Upper lobe of left lung (tissue), 6 donors: Measurements from ENCODE around the gene ROBO1. TPM values are rescaled to one million over a fixed set of nuclear protein-coding genes. Genes with fewer than 3 reads are reported as not detected.

ENCODE experiments used
- ATAC-seq, 2 donors: fragments of 200-7000 bp; cut with Tn5 transposase; one replicate each; pipeline ENCODE4 v1.9.1; 2022; ENCODE audit warnings: mild to moderate bottlenecking in 2 of 2, moderate library complexity in 2 of 2; ENCODE audit not compliant: low FRiP score in 2 of 2
- DNase-seq, 2 donors: peaks; one replicate each; pipeline ENCODE4 v3.0.0-alpha.2; 2019 to 2020
- H3K27ac ChIP-seq, 4 donors: fragments of 200-600 bp; sonication (generic); one replicate each; pipeline ENCODE4 v1.5.1; 2016 to 2019
- H3K27me3 ChIP-seq, 4 donors: fragments of 200-600 bp; sonication (generic); one replicate each; pipeline ENCODE4 v1.5.1; 2017 to 2019
- H3K36me3 ChIP-seq, 4 donors: fragments of 200-600 bp; sonication (generic); one replicate each; pipeline ENCODE4 v1.5.1; 2016 to 2019
- H3K4me1 ChIP-seq, 4 donors: fragments of 200-600 bp; sonication (generic); one replicate each; pipeline ENCODE4 v1.5.1; 2018 to 2019
- H3K4me3 ChIP-seq, 4 donors: fragments of 200-600 bp; sonication (generic); one replicate each; pipeline ENCODE4 v1.5.1; 2017 to 2019; ENCODE audit warnings: mild to moderate bottlenecking in 2 of 4, moderate library complexity in 1 of 4
- H3K9me3 ChIP-seq, 4 donors: fragments of 200-600 bp; sonication (generic); one replicate each; pipeline ENCODE4 v1.5.1; 2018 to 2019
- EP300 ChIP-seq, 4 donors: sonication (generic); formaldehyde crosslinking; IDR thresholded peaks; one replicate each; pipeline ENCODE4 v1.5.1; 2017; ENCODE audit warnings: antibody characterized with exemption in 4 of 4, control low read depth in 2 of 4
- POLR2A ChIP-seq, 4 donors: fragments of 450-650 bp; IDR thresholded peaks; one replicate each; pipeline ENCODE4 v1.5.1; 2016 to 2017; ENCODE audit warnings: antibody characterized with exemption in 4 of 4, mild to moderate bottlenecking in 2 of 4
- POLR2AphosphoS5 ChIP-seq, 2 donors: sonication (generic); formaldehyde crosslinking; IDR thresholded peaks; one replicate each; pipeline ENCODE4 v1.5.1; 2017; ENCODE audit warnings: antibody characterized with exemption in 2 of 2
- WGBS, 2 donors: methylation state at CpG; one replicate each; pipeline ENCODE4 v1.1.5; 2017 to 2018; 5-methylcytosine and 5-hydroxymethylcytosine counted together
- total RNA-seq, 6 donors: library from RNA; depleted of rRNA in 4 of 6; stranded (reverse); fragments of >200 nt in 4 of 6; gene quantifications; one replicate each; pipeline versions ENCODE4 v1.1.0 to v1.2.1, GENCODE V29; 2016 to 2021
- TF ChIP-seq, protein P1 (sequence below), 6 experiments: fragments of 450-650 bp in 4 of 6; fragments of 200-600 bp in 2 of 6; sonication (generic) in 2 of 6; IDR thresholded peaks; one replicate each; pipeline ENCODE4 v1.5.1; 2016 to 2019; ENCODE audit warnings: antibody characterized with exemption in 6 of 6
- donor health status: DM: no; HTN: no; CAD: no; lungs with moderate emphysema.
- donor health status: DM: no; HTN: yes; CAD: no; lungs with severe emphysema.

ROBO1 gene
- total RNA-seq, 6 donors from 2014 or later, result 10.5 to 29.0 (median 18.0) TPM

DNA sequence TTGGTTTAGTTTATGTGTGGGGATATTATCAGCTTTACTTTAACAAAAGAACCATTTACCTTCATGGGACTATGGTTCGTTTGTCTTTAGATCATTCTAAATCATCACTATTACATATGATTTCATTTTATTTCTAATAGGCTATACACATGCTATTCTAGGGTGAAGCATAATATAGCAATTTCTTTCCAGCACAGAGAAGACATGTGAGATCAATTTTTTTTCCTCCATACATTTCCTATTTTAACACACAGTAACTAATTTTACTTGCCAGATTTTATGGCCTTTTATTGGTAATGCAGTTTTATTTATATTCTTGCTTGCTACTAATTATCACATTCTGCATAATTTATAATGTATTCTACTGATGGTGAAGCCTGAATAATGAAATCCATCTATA lies 287.1 kb downstream of the ROBO1 start:
- Histone ChIP-seq H3K27ac (no peak overlapping the region), H3K4me3 (no peak overlapping the region), H3K27me3 (no peaks in the 10 kb centered on the region), H3K9me3 (no peaks in the 10 kb centered on the region), H3K4me1 (no peaks in the 10 kb centered on the region), H3K36me3 (no peaks in the 10 kb centered on the region)
- ATAC-seq (no peak), DNase-seq (no peak)
- TF ChIP-seq EP300 (IDR thresholded peaks at IDR 0.05) (no peak), POLR2A (IDR thresholded peaks at IDR 0.05) (no peak)
- WGBS, 2 donors, result 73 to 80% methylated on average over 1 of the region's 1 CpG

DNA sequence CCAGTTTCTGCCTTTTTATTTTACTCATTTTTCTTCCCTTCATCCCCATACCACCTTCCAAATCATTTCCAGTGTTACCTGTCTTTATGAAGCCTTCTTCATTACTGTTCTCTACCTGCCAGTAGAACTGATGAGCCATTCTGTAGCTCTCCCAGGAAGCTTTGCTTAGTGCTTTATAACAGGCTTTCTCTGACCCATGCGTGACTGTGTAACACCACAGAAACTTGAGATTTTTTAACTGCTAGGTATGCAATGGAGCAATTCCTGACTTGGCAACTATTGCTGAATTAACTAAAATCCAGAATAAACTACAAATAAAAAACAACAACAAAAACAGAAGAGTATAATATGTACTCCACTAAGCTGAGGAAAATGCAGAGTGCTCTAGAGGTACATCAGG lies 289.2 kb downstream of the ROBO1 start:
- DNase-seq (no peak), ATAC-seq (no peak)
- no peak overlapping the region for H3K4me3 ChIP-seq
- no peaks in the 10 kb centered on the region for H3K36me3 ChIP-seq
- H3K27ac ChIP-seq, result no peak overlapping the region
- no peaks in the 10 kb centered on the region for H3K9me3 ChIP-seq
- TF ChIP-seq, protein P1, sequence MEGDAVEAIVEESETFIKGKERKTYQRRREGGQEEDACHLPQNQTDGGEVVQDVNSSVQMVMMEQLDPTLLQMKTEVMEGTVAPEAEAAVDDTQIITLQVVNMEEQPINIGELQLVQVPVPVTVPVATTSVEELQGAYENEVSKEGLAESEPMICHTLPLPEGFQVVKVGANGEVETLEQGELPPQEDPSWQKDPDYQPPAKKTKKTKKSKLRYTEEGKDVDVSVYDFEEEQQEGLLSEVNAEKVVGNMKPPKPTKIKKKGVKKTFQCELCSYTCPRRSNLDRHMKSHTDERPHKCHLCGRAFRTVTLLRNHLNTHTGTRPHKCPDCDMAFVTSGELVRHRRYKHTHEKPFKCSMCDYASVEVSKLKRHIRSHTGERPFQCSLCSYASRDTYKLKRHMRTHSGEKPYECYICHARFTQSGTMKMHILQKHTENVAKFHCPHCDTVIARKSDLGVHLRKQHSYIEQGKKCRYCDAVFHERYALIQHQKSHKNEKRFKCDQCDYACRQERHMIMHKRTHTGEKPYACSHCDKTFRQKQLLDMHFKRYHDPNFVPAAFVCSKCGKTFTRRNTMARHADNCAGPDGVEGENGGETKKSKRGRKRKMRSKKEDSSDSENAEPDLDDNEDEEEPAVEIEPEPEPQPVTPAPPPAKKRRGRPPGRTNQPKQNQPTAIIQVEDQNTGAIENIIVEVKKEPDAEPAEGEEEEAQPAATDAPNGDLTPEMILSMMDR (IDR thresholded peaks at IDR 0.05), result no peak
- TF ChIP-seq EP300 (IDR thresholded peaks at IDR 0.05) (no peak), POLR2A (IDR thresholded peaks at IDR 0.05) (no peak), POLR2AphosphoS5 (IDR thresholded peaks at IDR 0.05) (no peak)
- no peaks in the 10 kb centered on the region for H3K4me1 ChIP-seq
- H3K27me3 ChIP-seq, result no peaks in the 10 kb centered on the region
- 76 to 93% methylated on average over 1 of the region's 1 CpG for WGBS, 2 donors

DNA sequence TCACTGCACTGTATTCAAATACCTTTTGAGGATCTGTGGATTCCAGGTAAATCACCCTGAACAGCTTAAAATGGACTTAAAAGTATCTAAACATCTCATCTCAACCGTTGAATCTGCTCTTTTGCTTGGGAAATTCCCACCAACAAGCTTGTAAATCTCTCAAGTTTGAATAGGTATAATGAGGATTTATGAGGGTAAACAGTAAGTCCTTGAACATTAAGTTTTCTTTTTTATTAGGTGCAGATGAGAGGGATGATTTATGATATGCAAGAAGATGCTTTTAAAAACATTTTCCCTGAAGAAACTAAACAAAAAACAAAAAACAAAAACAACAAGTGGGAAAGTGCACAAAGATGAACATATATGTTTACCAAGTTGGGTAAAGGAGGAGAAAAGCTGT lies 290.6 kb downstream of the ROBO1 start:
- WGBS, 2 donors, result 32 to 55% methylated on average over 1 of the region's 1 CpG
- TF ChIP-seq POLR2A (IDR thresholded peaks at IDR 0.05), result no peak
- TF ChIP-seq POLR2AphosphoS5 (IDR thresholded peaks at IDR 0.05), result no peak
- no peak for TF ChIP-seq EP300 (IDR thresholded peaks at IDR 0.05)
- TF ChIP-seq, protein P1 (IDR thresholded peaks at IDR 0.05), result no peak
- Histone ChIP-seq H3K27me3 (no peaks in the 10 kb centered on the region), H3K36me3 (no peaks in the 10 kb centered on the region), H3K27ac (no peak overlapping the region), H3K9me3 (no peaks in the 10 kb centered on the region), H3K4me3 (no peak overlapping the region), H3K4me1 (no peaks in the 10 kb centered on the region)
- ATAC-seq (no peak), DNase-seq (no peak)

DNA sequence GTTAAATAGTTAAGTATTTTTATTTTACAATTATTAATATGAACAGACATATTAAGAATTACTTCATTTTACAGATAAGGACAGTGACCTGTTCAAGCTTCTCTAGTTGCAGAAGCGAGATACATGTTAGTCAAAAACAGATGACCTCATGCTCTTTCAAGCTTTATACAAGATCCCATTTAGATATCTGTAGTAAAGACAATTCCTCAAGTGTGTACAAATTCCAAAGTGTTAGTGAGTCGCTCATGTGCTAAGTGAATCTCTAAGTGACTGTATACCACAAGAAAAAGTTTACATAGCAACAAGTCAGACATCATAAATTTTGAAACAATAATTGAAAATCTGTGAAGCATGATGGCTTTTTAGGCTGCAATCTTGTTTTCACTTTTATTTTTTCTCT lies 293.8 kb downstream of the ROBO1 start:
- H3K36me3 ChIP-seq, result no peaks in the 10 kb centered on the region
- H3K4me3 ChIP-seq, result no peak overlapping the region
- no peaks in the 10 kb centered on the region for H3K4me1 ChIP-seq
- no peak overlapping the region for H3K27ac ChIP-seq
- TF ChIP-seq, protein P1 (IDR thresholded peaks at IDR 0.05), result no peak
- TF ChIP-seq EP300 (IDR thresholded peaks at IDR 0.05) (no peak), POLR2AphosphoS5 (IDR thresholded peaks at IDR 0.05) (no peak), POLR2A (IDR thresholded peaks at IDR 0.05) (no peak)
- no peaks in the 10 kb centered on the region for H3K9me3 ChIP-seq
- no peaks in the 10 kb centered on the region for H3K27me3 ChIP-seq
- 74 to 79% methylated on average over 2 of the region's 2 CpGs for WGBS, 2 donors
- ATAC-seq (no peak), DNase-seq (no peak)

DNA sequence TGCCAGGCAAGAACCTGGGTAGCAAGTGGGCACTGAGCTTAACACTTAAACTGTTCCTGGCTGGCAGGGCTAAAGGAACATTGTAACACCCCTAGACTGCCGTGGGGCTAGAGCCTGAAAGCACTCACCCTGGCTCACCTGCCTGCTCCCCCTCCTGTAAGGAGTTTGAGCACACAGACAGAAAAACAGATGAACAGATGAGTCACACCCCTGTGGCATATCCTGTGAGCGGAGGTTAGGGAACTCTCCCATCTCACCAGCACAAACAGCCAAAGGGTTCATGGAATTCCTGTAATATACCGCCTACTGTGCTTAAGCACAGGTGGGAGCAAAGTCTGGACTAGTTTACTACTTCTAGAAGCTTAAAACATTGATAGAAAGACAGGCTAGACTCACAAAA lies 300.1 kb downstream of the ROBO1 start:
- Histone ChIP-seq H3K27me3 (no peaks in the 10 kb centered on the region), H3K4me3 (no peak overlapping the region), H3K27ac (no peak overlapping the region), H3K9me3 (no peaks in the 10 kb centered on the region), H3K36me3 (no peaks in the 10 kb centered on the region), H3K4me1 (no peaks in the 10 kb centered on the region)
- TF ChIP-seq EP300 (IDR thresholded peaks at IDR 0.05) (no peak), POLR2AphosphoS5 (IDR thresholded peaks at IDR 0.05) (no peak), POLR2A (IDR thresholded peaks at IDR 0.05) (no peak)
- TF ChIP-seq, protein P1 (IDR thresholded peaks at IDR 0.05), result no peak
- no peak for DNase-seq
- ATAC-seq, result no peak
- 69 to 78% methylated on average over 3 of the region's 3 CpGs for WGBS, 2 donors
